Embryonic facial prominence (tissue), 1 donor: ENCODE results near the gene PPP1R27.

Source experiments
- DNase-seq: peaks from one replicate; pipeline ENCODE4 v3.0.0-alpha.2; 2016; ENCODE audit errors: extremely low spot score

Gene PPP1R27

GRCh38 chr17:81860756-81861568 is 26.1 kb upstream of the PPP1R27 start:
- DNase-seq = peak; percentile 100

- no peak for DNase-seq
These were observed 25.3 kb upstream of the PPP1R27 start, which contains the start of gene P4HB for GRCh38 chr17:81859906-81860755. TSS of gene P4HB (minus strand) at chr17:81860535. CDS start at chr17:81860471, 64 bp downstream.

GRCh38 chr17:81858967-81859905 is 24.4 kb upstream of the PPP1R27 start:
- no peak for DNase-seq

- DNase-seq = no peak
These were observed 23.5 kb upstream of the PPP1R27 start for GRCh38 chr17:81858170-81858966.

- DNase-seq = no peak
These were observed 20.3 kb upstream of the PPP1R27 start for GRCh38 chr17:81854974-81855774.

- DNase-seq = no peak
These were observed 17.4 kb upstream of the PPP1R27 start for GRCh38 chr17:81852237-81852636.

GRCh38 chr17:81851423-81851822 is 16.6 kb upstream of the PPP1R27 start:
- no peak for DNase-seq

- DNase-seq = no peak
These were observed 14.6 kb upstream of the PPP1R27 start for GRCh38 chr17:81849457-81849856.

- DNase-seq = no peak
These were observed 12.2 kb upstream of the PPP1R27 start for GRCh38 chr17:81846743-81847689.

- DNase-seq = no peak
These were observed 11.3 kb upstream of the PPP1R27 start for GRCh38 chr17:81845881-81846742.

- DNase-seq = no peak
These were observed 10.5 kb upstream of the PPP1R27 start for GRCh38 chr17:81845361-81845760.

- DNase-seq = no peak
These were observed 10.0 kb upstream of the PPP1R27 start for GRCh38 chr17:81844887-81845286.

GRCh38 chr17:81844327-81844851 is 9.5 kb upstream of the PPP1R27 start:
- DNase-seq = no peak

GRCh38 chr17:81843713-81844326 is 9.0 kb upstream of the PPP1R27 start:
- DNase-seq = no peak

- DNase-seq = no peak
These were observed 8.1 kb upstream of the PPP1R27 start for GRCh38 chr17:81842725-81843504.

- no peak for DNase-seq
These were observed 7.5 kb upstream of the PPP1R27 start for GRCh38 chr17:81842378-81842724.
